CD1c-positive myeloid dendritic cell (primary cell): Measurements from ENCODE around the gene GNPTG.

Experiments used
- DNase-seq: peaks from one replicate; pipeline ENCODE4 v3.0.0-alpha.2; 2016; ENCODE audit errors: extremely low spot score

Gene GNPTG

GRCh38 chr16:1333854-1334700 lies 17.7 kb upstream of the GNPTG start:
- no peak for DNase-seq

- no peak for DNase-seq
Measured at GRCh38 chr16:1334739-1335138, 17.0 kb upstream of the GNPTG start.

- no peak for DNase-seq
Measured at GRCh38 chr16:1335211-1335971, 16.3 kb upstream of the GNPTG start.

- no peak for DNase-seq
Measured at GRCh38 chr16:1335996-1336395, 15.7 kb upstream of the GNPTG start.

GRCh38 chr16:1336619-1337018 lies 15.1 kb upstream of the GNPTG start:
- DNase-seq = peak; percentile 44

- DNase-seq = peak; percentile 10
Measured at GRCh38 chr16:1337486-1337885, 14.2 kb upstream of the GNPTG start.

GRCh38 chr16:1338119-1338730 lies 13.5 kb upstream of the GNPTG start:
- DNase-seq = no peak

- DNase-seq = no peak
Measured at GRCh38 chr16:1338855-1339675, 12.7 kb upstream of the GNPTG start.

- DNase-seq = no peak
Measured at GRCh38 chr16:1340730-1341494, 10.8 kb upstream of the GNPTG start.

- no peak for DNase-seq
Measured at GRCh38 chr16:1341495-1342420, 10.0 kb upstream of the GNPTG start.

GRCh38 chr16:1342526-1343427 lies 9.0 kb upstream of the GNPTG start:
- DNase-seq = peak; percentile 93

GRCh38 chr16:1343428-1344242 lies 8.1 kb upstream of the GNPTG start:
- DNase-seq = peak; percentile 10

GRCh38 chr16:1344499-1344898 lies 7.2 kb upstream of the GNPTG start:
- no peak for DNase-seq

GRCh38 chr16:1345087-1345486 lies 6.6 kb upstream of the GNPTG start:
- no peak for DNase-seq

- DNase-seq = no peak
Measured at GRCh38 chr16:1345651-1346421, 5.9 kb upstream of the GNPTG start.

GRCh38 chr16:1346422-1347285 lies 5.1 kb upstream of the GNPTG start:
- no peak for DNase-seq
